ENCODE measurements around the gene OSBPL10. TPM values are rescaled to one million over a fixed set of nuclear protein-coding genes. Genes with fewer than 3 reads are reported as not detected.

OSBPL10 gene
- total RNA-seq, 1 donor from 2014 or later: 52.7 TPM

- peaks cover 3% of the 10 kb centered on the region for H3K9me3 ChIP-seq (ENCODE audit: insufficient read depth, low read depth, low read length)
- no peak overlapping the region for H3K27ac ChIP-seq (ENCODE audit: low read depth, low read length)
- no peak for TF ChIP-seq EZH2 (IDR thresholded peaks at IDR 0.05; ENCODE audit: insufficient read depth, low read length)
- TF ChIP-seq, protein P1, sequence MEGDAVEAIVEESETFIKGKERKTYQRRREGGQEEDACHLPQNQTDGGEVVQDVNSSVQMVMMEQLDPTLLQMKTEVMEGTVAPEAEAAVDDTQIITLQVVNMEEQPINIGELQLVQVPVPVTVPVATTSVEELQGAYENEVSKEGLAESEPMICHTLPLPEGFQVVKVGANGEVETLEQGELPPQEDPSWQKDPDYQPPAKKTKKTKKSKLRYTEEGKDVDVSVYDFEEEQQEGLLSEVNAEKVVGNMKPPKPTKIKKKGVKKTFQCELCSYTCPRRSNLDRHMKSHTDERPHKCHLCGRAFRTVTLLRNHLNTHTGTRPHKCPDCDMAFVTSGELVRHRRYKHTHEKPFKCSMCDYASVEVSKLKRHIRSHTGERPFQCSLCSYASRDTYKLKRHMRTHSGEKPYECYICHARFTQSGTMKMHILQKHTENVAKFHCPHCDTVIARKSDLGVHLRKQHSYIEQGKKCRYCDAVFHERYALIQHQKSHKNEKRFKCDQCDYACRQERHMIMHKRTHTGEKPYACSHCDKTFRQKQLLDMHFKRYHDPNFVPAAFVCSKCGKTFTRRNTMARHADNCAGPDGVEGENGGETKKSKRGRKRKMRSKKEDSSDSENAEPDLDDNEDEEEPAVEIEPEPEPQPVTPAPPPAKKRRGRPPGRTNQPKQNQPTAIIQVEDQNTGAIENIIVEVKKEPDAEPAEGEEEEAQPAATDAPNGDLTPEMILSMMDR (IDR thresholded peaks at IDR 0.05; ENCODE audit: insufficient read depth, low read depth, low read length): no peak
- H3K4me1 ChIP-seq (ENCODE audit: insufficient read depth, low read length): no peaks in the 10 kb centered on the region
- no peak overlapping the region for H3K27ac Mint-ChIP-seq (ENCODE audit: unreplicated experiment)
- no peaks in the 10 kb centered on the region for H3K36me3 Mint-ChIP-seq (ENCODE audit: low read depth, unreplicated experiment)
- no peak overlapping the region for H3K4me3 Mint-ChIP-seq (ENCODE audit: unreplicated experiment)
- H2AFZ ChIP-seq (ENCODE audit: low read depth, low read length): no peak overlapping the region
- H3K4me3 ChIP-seq (ENCODE audit: insufficient read depth, low read depth, low read length): no peak overlapping the region
- peaks cover 2% of the 10 kb centered on the region for H3K9me3 Mint-ChIP-seq (ENCODE audit: unreplicated experiment)
- H3K4me1 Mint-ChIP-seq (ENCODE audit: low read depth, unreplicated experiment): peaks cover 5% of the 10 kb centered on the region
- no peak for DNase-seq (ENCODE audit: low read depth)
- peaks cover 2% of the 10 kb centered on the region for H3K27me3 Mint-ChIP-seq (ENCODE audit: low read depth, unreplicated experiment)
- no peak for FAIRE-seq
- H3K27me3 ChIP-seq (ENCODE audit: insufficient read depth, low read length): no peaks in the 10 kb centered on the region
- H3K36me3 ChIP-seq (ENCODE audit: insufficient read depth, low read length): no peaks in the 10 kb centered on the region
- no peaks in the 10 kb centered on the region for H4K20me1 ChIP-seq (ENCODE audit: insufficient read depth, low read length)
- H3K79me2 ChIP-seq (ENCODE audit: insufficient read depth, low read length): no peaks in the 10 kb centered on the region
- H3K4me2 ChIP-seq (ENCODE audit: low read length): no peak overlapping the region
- H3K9ac ChIP-seq (ENCODE audit: low read length): no peak overlapping the region
Observed at GRCh38 chr3:32022947-32023346, 41.9 kb upstream of the OSBPL10 start.

DNA sequence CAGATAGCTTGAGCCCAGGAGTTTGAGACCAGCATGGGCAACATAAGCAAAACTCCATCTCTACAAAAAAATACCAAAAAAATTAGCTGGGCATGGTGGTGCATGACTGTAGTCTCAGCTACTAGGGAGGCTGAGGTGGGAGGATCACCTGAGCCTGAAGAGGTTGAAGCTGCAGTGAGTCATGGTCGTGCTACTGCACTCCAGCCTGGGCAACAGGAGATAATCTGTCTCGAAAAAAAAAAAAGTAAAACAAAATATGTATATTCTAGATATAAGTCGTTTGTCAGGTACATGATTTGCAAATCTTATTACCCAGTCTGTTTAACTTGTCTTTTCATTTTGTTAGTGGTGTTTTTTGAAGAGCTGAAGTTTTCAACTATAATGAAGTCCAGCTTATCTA is 40.7 kb upstream of the OSBPL10 start:
- no peak overlapping the region for H3K4me3 Mint-ChIP-seq (ENCODE audit: unreplicated experiment)
- Histone ChIP-seq H3K4me1 (ENCODE audit: insufficient read depth, low read length) (no peaks in the 10 kb centered on the region), H3K36me3 (ENCODE audit: insufficient read depth, low read length) (no peaks in the 10 kb centered on the region), H3K79me2 (ENCODE audit: insufficient read depth, low read length) (no peaks in the 10 kb centered on the region), H3K9me3 (ENCODE audit: insufficient read depth, low read depth, low read length) (no peaks in the 10 kb centered on the region), H3K27me3 (ENCODE audit: insufficient read depth, low read length) (no peaks in the 10 kb centered on the region), H2AFZ (ENCODE audit: low read depth, low read length) (no peak overlapping the region), H4K20me1 (ENCODE audit: insufficient read depth, low read length) (no peaks in the 10 kb centered on the region), H3K4me2 (ENCODE audit: low read length) (no peak overlapping the region), H3K27ac (ENCODE audit: low read depth, low read length) (no peak overlapping the region), H3K9ac (ENCODE audit: low read length) (no peak overlapping the region), H3K4me3 (ENCODE audit: insufficient read depth, low read depth, low read length) (no peak overlapping the region)
- H3K36me3 Mint-ChIP-seq (ENCODE audit: low read depth, unreplicated experiment): no peaks in the 10 kb centered on the region
- no peak overlapping the region for H3K27ac Mint-ChIP-seq (ENCODE audit: unreplicated experiment)
- TF ChIP-seq, protein P1 (IDR thresholded peaks at IDR 0.05; ENCODE audit: insufficient read depth, low read depth, low read length): no peak
- no peak for TF ChIP-seq EZH2 (IDR thresholded peaks at IDR 0.05; ENCODE audit: insufficient read depth, low read length)
- FAIRE-seq (no peak), DNase-seq (ENCODE audit: low read depth) (no peak)
- no peaks in the 10 kb centered on the region for H3K27me3 Mint-ChIP-seq (ENCODE audit: low read depth, unreplicated experiment)
- H3K9me3 Mint-ChIP-seq (ENCODE audit: unreplicated experiment): peaks cover 2% of the 10 kb centered on the region
- H3K4me1 Mint-ChIP-seq (ENCODE audit: low read depth, unreplicated experiment): peaks cover 5% of the 10 kb centered on the region

DNA sequence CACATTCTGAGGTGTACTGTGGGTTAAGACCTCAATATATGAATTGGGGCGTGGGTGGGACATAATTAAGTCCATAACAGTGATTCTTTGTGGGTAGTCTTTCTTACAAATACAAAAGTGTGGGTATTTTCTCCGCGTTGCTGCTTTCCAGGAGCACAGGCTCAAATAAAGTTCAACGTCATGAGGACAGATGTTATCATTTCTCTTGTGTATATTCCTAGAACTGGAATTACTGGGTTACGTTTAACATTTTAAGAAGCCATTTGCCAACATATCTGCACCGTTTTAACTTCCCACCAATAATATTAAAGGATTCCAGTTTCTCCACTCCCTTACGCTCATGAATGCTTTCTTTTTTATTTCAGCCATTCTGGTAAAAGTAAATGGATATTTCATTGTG is 40.1 kb upstream of the OSBPL10 start:
- Mint-ChIP-seq H3K27me3 (ENCODE audit: low read depth, unreplicated experiment) (no peaks in the 10 kb centered on the region), H3K4me1 (ENCODE audit: low read depth, unreplicated experiment) (peaks cover 5% of the 10 kb centered on the region), H3K36me3 (ENCODE audit: low read depth, unreplicated experiment) (no peaks in the 10 kb centered on the region), H3K27ac (ENCODE audit: unreplicated experiment) (no peak overlapping the region), H3K4me3 (ENCODE audit: unreplicated experiment) (no peak overlapping the region), H3K9me3 (ENCODE audit: unreplicated experiment) (peaks cover 2% of the 10 kb centered on the region)
- Histone ChIP-seq H3K27me3 (ENCODE audit: insufficient read depth, low read length) (no peaks in the 10 kb centered on the region), H2AFZ (ENCODE audit: low read depth, low read length) (no peak overlapping the region), H3K9ac (ENCODE audit: low read length) (no peak overlapping the region), H3K4me2 (ENCODE audit: low read length) (no peak overlapping the region), H3K27ac (ENCODE audit: low read depth, low read length) (no peak overlapping the region), H3K36me3 (ENCODE audit: insufficient read depth, low read length) (no peaks in the 10 kb centered on the region), H3K4me1 (ENCODE audit: insufficient read depth, low read length) (no peaks in the 10 kb centered on the region), H4K20me1 (ENCODE audit: insufficient read depth, low read length) (no peaks in the 10 kb centered on the region), H3K79me2 (ENCODE audit: insufficient read depth, low read length) (no peaks in the 10 kb centered on the region), H3K9me3 (ENCODE audit: insufficient read depth, low read depth, low read length) (no peaks in the 10 kb centered on the region), H3K4me3 (ENCODE audit: insufficient read depth, low read depth, low read length) (no peak overlapping the region)
- FAIRE-seq (no peak), DNase-seq (ENCODE audit: low read depth) (no peak)
- TF ChIP-seq, protein P1 (IDR thresholded peaks at IDR 0.05; ENCODE audit: insufficient read depth, low read depth, low read length): no peak
- TF ChIP-seq EZH2 (IDR thresholded peaks at IDR 0.05; ENCODE audit: insufficient read depth, low read length): no peak

All from astrocyte (in vitro differentiated cells and primary cell).